ENCODE results near the gene ACOX3.

- no peak for TF ChIP-seq CTCF (conservative IDR thresholded peaks at IDR 0.05; ENCODE audit: low read length)
- no peak for TF ChIP-seq EZH2phosphoT487 (IDR thresholded peaks at IDR 0.05; ENCODE audit: borderline replicate concordance)
Observed at GRCh38 chr4:8325291-8325973, 115.1 kb downstream of the ACOX3 start.
